Activated T-helper 1 cell treated with anti-CD3 and anti-CD28 coated beads, Interleukin-12 subunit alpha, Interleukin-12 subunit beta, Interleukin-2, Interleukin-4 antibody, amounts not matched to agents 30 ng/mL and 10 ng/mL and 1 ng/mL, durations not matched to agents 14 hours and 24 hours and 36 hours (primary cell): ENCODE data around the gene ATP10B. TPM values are rescaled to one million over a fixed set of nuclear protein-coding genes. Genes with fewer than 3 reads are reported as not detected.

Experiments
- DNase-seq: peaks from one replicate; pipeline ENCODE4 v3.0.0; 2021; ENCODE audit warnings: low spot score
- H3K27ac Mint-ChIP-seq: one replicate; pipeline ENCODE4 v1.8.0; 2021; ENCODE audit warnings: mild to moderate bottlenecking, mixed read lengths
- H3K27me3 Mint-ChIP-seq: one replicate; pipeline ENCODE4 v1.8.0; 2022; ENCODE audit warnings: mild to moderate bottlenecking, moderate library complexity, mixed read lengths; ENCODE audit not compliant: insufficient read depth
- H3K36me3 Mint-ChIP-seq: one replicate; pipeline ENCODE4 v1.8.0; 2021; ENCODE audit warnings: low read depth, mixed read lengths
- H3K4me1 Mint-ChIP-seq: one replicate; pipeline ENCODE4 v1.8.0; 2021; ENCODE audit warnings: low read depth, mixed read lengths
- H3K4me3 Mint-ChIP-seq: one replicate; pipeline ENCODE4 v1.8.0; 2021; ENCODE audit warnings: mild to moderate bottlenecking, moderate library complexity, mixed read lengths
- H3K9me3 Mint-ChIP-seq: one replicate; pipeline ENCODE4 v1.8.0; 2021; ENCODE audit warnings: mixed read lengths
- intact Hi-C: fragments of 100-400 bp; cut with micrococcal nuclease; formaldehyde crosslinking; loops from one replicate; pipeline ENCODE4 v1.15.1; 2024
- total RNA-seq: library from RNA; stranded (reverse); gene quantifications from 2 replicates; pipeline ENCODE4 v1.2.3, GENCODE V29; 2022

ATP10B gene
- total RNA-seq, 1 donor from 2014 or later = not detected

DNA sequence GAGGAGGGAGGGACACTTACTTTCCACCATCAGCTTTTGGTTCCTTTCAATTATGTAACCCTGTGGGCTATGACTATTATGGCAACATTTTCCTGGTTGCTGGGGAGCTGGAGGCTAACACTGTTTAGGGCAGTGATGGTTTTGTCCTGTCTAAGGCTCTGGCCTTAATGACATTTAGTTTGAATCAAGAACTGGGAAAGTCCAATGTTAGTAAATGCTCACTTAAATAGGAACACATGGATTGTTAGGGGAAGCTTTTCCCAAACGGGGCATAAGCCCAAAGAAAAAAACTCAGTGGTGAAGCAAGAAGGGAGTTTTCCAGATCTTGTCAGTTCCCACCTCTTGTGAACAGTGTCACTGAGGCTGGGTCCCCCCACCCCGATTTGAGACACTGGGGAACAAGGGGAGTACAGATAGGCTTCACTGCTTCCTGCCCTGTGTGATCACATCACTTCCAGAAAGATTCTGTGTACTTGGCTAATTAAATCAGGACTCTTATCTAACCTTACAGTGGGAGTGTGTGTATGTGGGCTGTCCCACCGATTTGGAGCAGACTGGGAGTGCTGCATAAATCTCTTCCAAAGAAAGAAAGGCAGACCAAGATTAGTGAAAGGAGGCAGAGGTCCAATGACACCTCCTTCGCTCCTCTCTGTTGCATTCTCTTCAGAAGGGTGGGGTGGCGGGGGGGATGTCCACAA, 223.9 kb downstream of the ATP10B start:
- intact Hi-C loops = no loop called here
- Mint-ChIP-seq H3K36me3 (no peaks in the 10 kb centered on the region), H3K27ac (no peak overlapping the region), H3K4me3 (no peak overlapping the region), H3K4me1 (no peaks in the 10 kb centered on the region), H3K9me3 (no peaks in the 10 kb centered on the region), H3K27me3 (peaks cover 15% of the 10 kb centered on the region)
- DNase-seq = no peak

DNA sequence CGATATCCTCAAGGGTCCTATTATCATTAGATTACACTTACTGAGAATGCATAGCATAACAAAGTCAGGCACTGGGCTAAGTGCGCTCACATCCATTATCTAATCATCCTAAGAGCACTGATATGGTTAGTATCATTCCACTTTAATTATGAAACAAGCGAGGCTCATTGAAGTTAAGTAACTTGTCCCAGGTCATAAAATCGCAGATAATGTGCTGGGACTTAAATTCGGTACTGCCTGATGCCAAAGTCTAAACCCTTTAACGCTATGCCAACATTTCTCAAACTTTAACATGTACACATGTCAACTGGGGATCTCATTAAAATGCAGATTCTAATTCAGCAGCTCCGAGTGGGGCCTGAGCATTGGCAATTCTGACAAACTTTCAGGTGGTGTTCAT, 225.7 kb downstream of the ATP10B start:
- Mint-ChIP-seq H3K4me3 (no peak overlapping the region), H3K27ac (no peak overlapping the region), H3K9me3 (no peaks in the 10 kb centered on the region), H3K36me3 (no peaks in the 10 kb centered on the region), H3K27me3 (peaks cover 13% of the 10 kb centered on the region), H3K4me1 (no peaks in the 10 kb centered on the region)
- no peak for DNase-seq
- intact Hi-C loops = no loop called here

DNA sequence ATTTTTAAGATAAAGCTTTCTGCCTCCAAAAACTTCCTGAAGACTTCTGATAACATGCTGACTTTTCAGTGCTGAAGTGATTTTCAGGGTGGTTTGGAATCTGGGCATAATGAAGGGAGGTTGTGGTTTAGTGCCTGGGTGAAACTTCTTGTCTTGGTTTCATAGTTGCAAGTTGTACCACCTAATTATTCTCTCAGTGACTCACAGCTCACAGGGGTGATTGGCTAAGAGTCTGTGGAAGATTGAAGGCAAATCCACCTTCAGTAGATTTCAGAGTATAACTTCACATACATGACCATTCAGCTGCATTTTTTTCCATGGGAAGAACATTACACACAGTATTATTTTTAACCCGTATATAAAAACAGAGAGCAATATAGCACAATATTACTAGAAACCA, 230.5 kb downstream of the ATP10B start:
- no peak overlapping the region for H3K4me3 Mint-ChIP-seq

DNA sequence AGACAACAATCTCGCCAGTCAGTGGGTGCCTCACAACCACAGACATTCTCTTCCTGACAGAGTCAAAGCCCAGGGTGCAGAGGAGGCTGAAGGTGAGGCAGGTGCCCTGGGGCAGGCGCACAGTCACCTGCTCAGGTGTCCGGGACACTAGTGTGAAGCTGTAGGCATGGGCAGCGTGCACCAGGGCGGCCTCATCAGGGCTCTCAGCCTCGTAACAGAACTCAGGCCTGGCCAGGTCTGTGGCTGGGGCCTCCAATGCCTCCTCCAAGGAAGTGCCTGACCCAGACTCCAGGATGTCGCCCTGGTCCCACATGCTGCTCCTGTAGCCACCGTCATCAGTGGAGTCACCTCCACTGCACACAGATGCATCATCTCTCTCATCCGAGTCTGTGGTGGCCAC, 231.6 kb downstream of the ATP10B start:
- peaks cover 6% of the 10 kb centered on the region for H3K27me3 Mint-ChIP-seq
- H3K9me3 Mint-ChIP-seq = no peaks in the 10 kb centered on the region
- H3K36me3 Mint-ChIP-seq = no peaks in the 10 kb centered on the region
- no peak overlapping the region for H3K27ac Mint-ChIP-seq
- intact Hi-C loops = no loop called here
- H3K4me3 Mint-ChIP-seq = no peak overlapping the region
- H3K4me1 Mint-ChIP-seq = no peaks in the 10 kb centered on the region
- DNase-seq = no peak

More for the DNA sequence above, 230.5 kb downstream of the ATP10B start:
- peaks cover 5% of the 10 kb centered on the region for H3K27me3 Mint-ChIP-seq
- H3K9me3 Mint-ChIP-seq = no peaks in the 10 kb centered on the region
- H3K36me3 Mint-ChIP-seq = no peaks in the 10 kb centered on the region
- no peaks in the 10 kb centered on the region for H3K4me1 Mint-ChIP-seq
- H3K27ac Mint-ChIP-seq = no peak overlapping the region
- intact Hi-C loops = no loop called here
- no peak for DNase-seq

DNA sequence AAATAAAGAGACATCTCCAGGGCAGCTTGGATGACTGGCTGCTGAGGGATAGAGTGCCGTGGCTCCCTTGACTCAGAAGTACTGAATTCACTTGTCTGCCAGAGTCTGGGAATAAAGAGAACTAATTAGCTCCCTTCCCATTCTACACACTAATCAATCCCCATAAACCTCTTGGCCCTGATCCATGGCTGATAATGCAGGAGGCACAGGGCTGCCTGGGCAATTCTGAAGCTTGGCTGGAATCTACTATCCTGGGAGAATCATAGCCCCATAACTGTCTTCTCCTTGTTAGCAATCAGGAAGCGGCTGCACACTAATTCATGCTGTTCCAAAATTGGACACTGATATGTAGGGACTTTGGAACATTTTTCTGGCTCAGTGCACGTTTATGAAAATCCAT, 232.6 kb downstream of the ATP10B start:
- Mint-ChIP-seq H3K27ac (no peak overlapping the region), H3K27me3 (peaks cover 5% of the 10 kb centered on the region), H3K36me3 (no peaks in the 10 kb centered on the region), H3K9me3 (no peaks in the 10 kb centered on the region), H3K4me3 (no peak overlapping the region), H3K4me1 (no peaks in the 10 kb centered on the region)
- intact Hi-C loops = no loop called here
- DNase-seq = no peak

DNA sequence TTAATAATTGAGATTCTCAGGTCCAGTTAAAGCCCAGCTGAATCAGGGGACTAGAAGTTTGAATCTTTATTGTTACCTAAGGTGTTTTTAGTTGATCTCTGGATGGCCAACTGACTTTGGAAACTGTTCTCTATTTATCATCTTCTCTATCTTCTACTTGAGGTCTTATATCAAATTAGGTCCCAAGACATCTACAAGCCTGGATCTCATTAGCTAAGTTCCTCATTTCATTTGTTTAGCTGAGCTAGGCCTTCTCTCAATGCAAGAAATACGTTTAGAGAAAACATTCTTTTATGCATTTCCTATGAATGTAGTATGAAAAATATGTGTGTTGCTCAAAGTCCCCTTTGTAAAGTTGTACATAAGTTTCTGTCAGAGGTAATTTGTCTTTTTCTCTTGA, 233.7 kb downstream of the ATP10B start:
- Mint-ChIP-seq H3K4me3 (no peak overlapping the region), H3K4me1 (no peaks in the 10 kb centered on the region), H3K27ac (no peak overlapping the region), H3K36me3 (no peaks in the 10 kb centered on the region), H3K27me3 (peaks cover 1% of the 10 kb centered on the region), H3K9me3 (no peaks in the 10 kb centered on the region)
- no peak for DNase-seq
- intact Hi-C loops = no loop called here

DNA sequence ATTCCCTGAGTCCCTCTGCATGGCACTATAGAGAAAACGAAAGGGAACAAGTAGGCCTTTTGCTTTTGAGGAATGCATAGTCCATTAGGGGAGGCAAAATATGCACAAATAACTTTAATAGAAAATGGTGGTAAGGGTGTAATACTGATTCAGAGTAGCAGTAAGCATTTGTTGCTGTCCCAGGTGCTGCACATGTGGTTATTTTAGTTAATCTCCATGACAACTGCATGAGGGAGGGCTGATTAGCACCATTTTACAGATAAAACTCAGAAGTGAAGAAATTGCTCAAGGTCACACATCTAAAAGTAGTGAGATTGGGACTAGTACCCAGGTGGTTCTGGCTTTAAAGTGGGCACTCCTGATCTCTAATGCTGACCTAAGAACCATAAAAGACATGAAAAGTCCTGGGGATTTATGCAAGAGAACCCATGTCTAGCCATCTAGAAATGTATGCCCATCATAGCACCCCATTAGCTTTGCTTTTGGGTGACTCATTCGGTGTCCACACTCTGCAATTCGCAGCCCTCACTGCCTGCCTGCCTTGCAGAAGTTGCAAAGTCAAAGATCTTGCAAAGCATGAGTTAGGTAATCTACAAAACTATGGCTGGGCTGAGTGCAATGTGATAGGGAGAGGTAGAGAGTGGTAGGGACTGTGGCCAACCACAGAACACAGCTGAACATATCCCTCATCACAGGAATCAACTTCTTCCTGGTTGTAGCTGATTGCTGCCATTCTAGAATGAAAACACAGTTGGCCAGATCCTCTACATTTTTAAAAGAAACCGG, 235.1 kb downstream of the ATP10B start:
- Mint-ChIP-seq H3K4me3 (no peak overlapping the region), H3K4me1 (no peaks in the 10 kb centered on the region), H3K9me3 (no peaks in the 10 kb centered on the region), H3K27me3 (peaks cover 1% of the 10 kb centered on the region), H3K36me3 (no peaks in the 10 kb centered on the region), H3K27ac (no peak overlapping the region)
- DNase-seq = no peak
- intact Hi-C loops = no loop called here

DNA sequence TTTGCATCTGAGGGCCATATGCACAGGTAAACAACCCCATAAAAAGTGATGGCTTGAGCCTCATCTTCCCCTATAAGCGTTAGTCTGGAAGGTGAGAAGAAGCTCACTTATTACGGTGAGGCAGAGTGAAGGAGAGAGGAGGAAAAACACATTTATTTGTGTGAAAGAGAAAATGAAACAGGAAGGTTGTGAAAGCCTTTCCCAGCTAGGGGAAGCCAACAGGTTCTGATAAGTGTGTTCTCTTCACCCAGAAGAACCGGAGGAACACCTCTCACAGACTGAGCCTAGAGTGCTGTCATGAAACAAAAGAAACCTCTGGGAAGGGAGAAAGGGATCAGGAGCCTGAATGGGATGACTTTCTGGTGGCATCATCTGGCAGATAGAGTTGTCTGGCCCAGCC, 237.9 kb downstream of the ATP10B start:
- H3K27ac Mint-ChIP-seq = no peak overlapping the region

DNA sequence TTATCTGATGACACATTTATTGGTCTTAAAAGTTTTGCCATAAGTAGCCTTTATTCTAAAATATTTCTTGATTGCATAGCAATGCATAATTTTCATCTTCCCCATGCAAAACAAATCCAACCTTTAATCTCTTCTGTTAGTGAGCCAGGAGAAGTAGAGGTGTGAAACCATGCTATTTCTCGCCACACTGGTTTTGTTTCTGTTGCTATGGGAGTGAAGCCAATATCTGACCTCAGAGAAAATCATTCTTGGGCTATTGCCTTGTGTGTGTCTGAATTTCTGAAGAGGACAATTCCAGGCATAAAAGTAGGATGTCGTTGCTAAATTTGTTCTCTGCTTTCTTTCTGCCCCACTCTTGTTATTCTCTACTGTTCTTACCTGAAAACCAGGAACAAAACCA, 246.7 kb downstream of the ATP10B start:
- Mint-ChIP-seq H3K36me3 (no peaks in the 10 kb centered on the region), H3K27ac (no peak overlapping the region), H3K9me3 (no peaks in the 10 kb centered on the region), H3K4me1 (no peaks in the 10 kb centered on the region), H3K4me3 (no peak overlapping the region), H3K27me3 (peaks cover 2% of the 10 kb centered on the region)
- DNase-seq = no peak
- intact Hi-C loops = loop anchor here (2.0 kb wide), 1 partner anchor 96 kb away; no protein-coding TSS in a partner anchor

More for the DNA sequence above, 237.9 kb downstream of the ATP10B start:
- peaks cover 1% of the 10 kb centered on the region for H3K27me3 Mint-ChIP-seq
- intact Hi-C loops = no loop called here
- DNase-seq = no peak
- no peak overlapping the region for H3K4me3 Mint-ChIP-seq
- H3K36me3 Mint-ChIP-seq = no peaks in the 10 kb centered on the region
- H3K9me3 Mint-ChIP-seq = no peaks in the 10 kb centered on the region
- H3K4me1 Mint-ChIP-seq = no peaks in the 10 kb centered on the region

DNA sequence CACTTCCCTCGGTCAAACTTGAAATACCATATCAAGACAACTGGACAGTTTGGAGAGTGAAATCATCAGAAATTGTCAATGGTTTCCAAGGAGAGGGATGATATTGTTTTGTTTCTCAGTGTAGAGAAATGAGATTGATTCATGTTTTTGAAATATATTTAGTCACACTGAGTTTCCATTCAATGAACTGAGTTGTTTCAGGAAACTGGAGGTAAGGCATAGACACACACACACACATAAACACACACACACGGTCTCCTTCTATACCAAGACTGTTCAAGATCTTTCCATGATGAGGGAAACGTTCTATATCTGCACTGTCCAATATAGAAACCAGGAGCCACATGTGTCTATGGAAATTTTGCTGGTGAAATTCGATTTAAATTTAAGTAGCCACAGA, 247.5 kb downstream of the ATP10B start:
- H3K27ac Mint-ChIP-seq = no peak overlapping the region
- H3K27me3 Mint-ChIP-seq = peaks cover 2% of the 10 kb centered on the region
- no peak overlapping the region for H3K4me3 Mint-ChIP-seq
- no peaks in the 10 kb centered on the region for H3K9me3 Mint-ChIP-seq
- H3K36me3 Mint-ChIP-seq = no peaks in the 10 kb centered on the region
- DNase-seq = no peak
- H3K4me1 Mint-ChIP-seq = no peaks in the 10 kb centered on the region
- intact Hi-C loops = loop anchor here (2.0 kb wide), 1 partner anchor 96 kb away; no protein-coding TSS in a partner anchor

DNA sequence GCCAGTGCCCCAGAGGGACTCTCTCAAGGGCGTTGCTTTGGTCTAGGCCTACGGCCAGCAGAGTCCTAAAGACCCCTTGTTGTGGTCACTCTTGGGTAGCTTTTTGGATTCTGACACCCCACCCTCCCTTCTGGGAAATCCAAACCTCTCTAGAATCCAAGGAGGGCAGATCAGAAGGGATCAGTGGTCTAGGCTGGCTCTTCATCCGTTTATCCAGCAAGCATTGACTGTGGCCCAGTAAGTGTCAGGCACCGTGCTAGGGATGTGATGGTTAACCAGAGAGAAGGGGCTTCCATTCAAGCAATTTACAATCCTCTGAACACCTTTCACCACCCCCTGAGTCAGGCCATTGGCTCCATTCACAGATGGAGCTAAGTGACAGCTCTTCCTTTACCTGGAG, 249.3 kb downstream of the ATP10B start:
- Mint-ChIP-seq H3K4me1 (no peaks in the 10 kb centered on the region), H3K9me3 (no peaks in the 10 kb centered on the region), H3K36me3 (no peaks in the 10 kb centered on the region), H3K27me3 (peaks cover 2% of the 10 kb centered on the region), H3K27ac (no peak overlapping the region), H3K4me3 (no peak overlapping the region)
- DNase-seq = no peak
- intact Hi-C loops = no loop called here

DNA sequence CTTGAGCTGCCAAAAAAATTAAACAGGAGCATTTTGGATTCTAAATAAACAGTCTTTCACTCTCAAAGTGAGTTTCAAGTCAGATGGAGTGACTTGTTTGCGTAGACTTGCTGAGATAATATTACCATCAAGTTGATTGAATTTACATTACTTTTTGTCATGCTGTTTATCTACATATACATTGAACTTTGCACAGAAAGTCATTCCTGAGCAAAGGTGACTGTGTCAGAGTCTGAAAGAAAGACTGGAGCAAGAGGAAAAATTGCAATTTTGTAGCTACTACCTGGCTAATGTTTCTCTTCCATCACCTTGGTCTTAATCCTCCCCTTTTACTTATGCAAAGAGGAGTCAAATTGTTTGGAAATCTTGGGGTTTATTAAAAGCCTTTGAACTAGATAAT, 251.0 kb downstream of the ATP10B start:
- peaks cover 2% of the 10 kb centered on the region for H3K27me3 Mint-ChIP-seq
- no peak overlapping the region for H3K4me3 Mint-ChIP-seq
- no peaks in the 10 kb centered on the region for H3K4me1 Mint-ChIP-seq
- DNase-seq = no peak
- H3K9me3 Mint-ChIP-seq = no peaks in the 10 kb centered on the region
- intact Hi-C loops = no loop called here
- no peaks in the 10 kb centered on the region for H3K36me3 Mint-ChIP-seq
- H3K27ac Mint-ChIP-seq = no peak overlapping the region

DNA sequence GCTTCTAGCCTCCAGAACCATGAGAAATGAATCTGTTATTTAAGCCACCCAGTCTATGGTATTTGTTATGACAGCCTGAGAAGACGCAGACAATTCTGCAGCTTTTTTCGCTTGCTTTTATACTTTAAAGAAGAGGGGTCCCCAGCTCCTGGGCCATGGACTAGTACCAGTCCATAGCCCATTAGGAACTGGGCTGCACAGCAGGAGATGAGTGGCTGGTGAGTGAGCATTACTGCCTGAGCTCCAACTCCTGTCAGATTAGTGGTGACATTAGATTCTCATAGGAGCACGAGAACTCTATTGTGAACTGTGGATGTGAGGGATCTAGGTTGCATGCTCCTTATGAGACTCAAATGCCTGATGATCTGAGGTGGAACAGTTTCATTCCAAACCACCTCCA, 278.7 kb downstream of the ATP10B start:
- Mint-ChIP-seq H3K36me3 (no peaks in the 10 kb centered on the region), H3K27me3 (peaks cover 5% of the 10 kb centered on the region), H3K4me3 (no peak overlapping the region), H3K4me1 (no peaks in the 10 kb centered on the region), H3K27ac (no peak overlapping the region), H3K9me3 (no peaks in the 10 kb centered on the region)
- DNase-seq = no peak
- intact Hi-C loops = no loop called here
